NOMO-1 (cell line): ENCODE measurements around the gene LUC7L.

Source experiments
- DNase-seq, 2 experiments: peaks; one replicate each; lab custom pipeline; 2025; ENCODE audit not compliant: unreplicated experiment in 2 of 2; lab: John Stamatoyannopoulos, UW

Gene LUC7L

GRCh38 chr16:149024-149660 is 80.1 kb downstream of the LUC7L start:
- DNase-seq = no peak

- no peak for DNase-seq
Observed at GRCh38 chr16:146646-147045, 82.6 kb downstream of the LUC7L start.

GRCh38 chr16:144797-145252 is 84.4 kb downstream of the LUC7L start:
- DNase-seq = no peak

- DNase-seq = no peak
Observed at GRCh38 chr16:143456-143855, 85.8 kb downstream of the LUC7L start.

- DNase-seq = no peak
Observed at GRCh38 chr16:143047-143446, 86.2 kb downstream of the LUC7L start.

- DNase-seq = no peak
Observed at GRCh38 chr16:142405-142967, 86.8 kb downstream of the LUC7L start.

GRCh38 chr16:140175-140857 is 88.9 kb downstream of the LUC7L start:
- no peak for DNase-seq
